G401 (cell line): Measurements from ENCODE around the gene CCNT1. TPM values are rescaled to one million over a fixed set of nuclear protein-coding genes. Genes with fewer than 3 reads are reported as not detected.
"Not testable (repeated sequence)": the region's sequence is repeated elsewhere in the genome, so short reads cannot be mapped to it uniquely, and the experiment has no call there.

Source experiments
- DNase-seq: peaks from one replicate; pipeline ENCODE4 v3.0.0-alpha.2; 2015; ENCODE audit warnings: low spot score
- in situ Hi-C: cut with HindIII; loops from 2 replicates; pipeline ENCODE4 v1.10.0; 2016; ENCODE audit warnings: low sequenced_read_pairs, mixed read lengths
- total RNA-seq: library from RNA; depleted of rRNA; stranded (reverse); fragments of >200 nt; shearing (Covaris generic); gene quantifications from 2 replicates; pipeline ENCODE4 v1.2.3, GENCODE V29; 2014; rRNA removed

CCNT1 gene
- total RNA-seq, 1 experiment from 2014 or later: 29.7 TPM

DNA sequence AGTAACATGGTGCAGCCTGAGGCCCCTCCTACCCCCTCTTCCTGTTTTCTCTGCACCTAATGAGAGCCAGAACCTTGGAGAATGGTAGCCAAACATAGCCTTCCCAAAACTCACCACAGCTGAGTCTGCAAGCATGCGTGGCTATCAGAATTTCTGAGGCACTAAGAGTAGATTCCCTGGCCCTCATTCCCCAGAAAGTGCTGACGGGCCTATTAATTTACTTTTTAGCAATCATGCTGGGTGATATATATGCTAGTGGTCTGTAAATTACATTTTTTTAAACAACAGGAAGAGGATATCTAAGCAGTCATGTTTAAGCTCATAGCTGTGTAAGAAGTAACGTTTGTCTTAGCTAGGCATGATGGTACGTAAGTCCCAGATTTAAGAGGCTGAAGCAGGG is 64.8 kb downstream of the CCNT1 start:
- in situ Hi-C loops: no loop called here
- DNase-seq: no peak

DNA sequence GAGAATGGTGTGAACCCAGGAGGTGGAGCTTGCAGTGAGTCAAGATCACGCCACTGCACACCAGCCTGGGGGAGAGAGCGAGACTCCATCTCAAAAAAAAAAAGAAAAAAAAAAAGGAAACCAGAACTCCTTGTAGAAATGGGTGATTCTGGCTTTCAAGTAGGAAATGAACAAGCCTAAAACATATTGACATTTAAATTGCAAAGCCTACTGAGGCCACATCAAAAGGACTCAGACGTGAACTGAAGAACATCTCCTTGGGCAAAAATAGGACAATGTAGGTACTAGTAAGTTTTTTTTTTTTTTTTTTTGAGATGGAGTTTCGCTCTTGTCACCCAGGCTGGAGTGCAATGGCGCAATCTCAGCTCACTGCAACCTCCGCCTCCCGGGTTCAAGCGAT is 71.2 kb downstream of the CCNT1 start:
- in situ Hi-C loops, DNase-seq: not testable (repeated sequence)

DNA sequence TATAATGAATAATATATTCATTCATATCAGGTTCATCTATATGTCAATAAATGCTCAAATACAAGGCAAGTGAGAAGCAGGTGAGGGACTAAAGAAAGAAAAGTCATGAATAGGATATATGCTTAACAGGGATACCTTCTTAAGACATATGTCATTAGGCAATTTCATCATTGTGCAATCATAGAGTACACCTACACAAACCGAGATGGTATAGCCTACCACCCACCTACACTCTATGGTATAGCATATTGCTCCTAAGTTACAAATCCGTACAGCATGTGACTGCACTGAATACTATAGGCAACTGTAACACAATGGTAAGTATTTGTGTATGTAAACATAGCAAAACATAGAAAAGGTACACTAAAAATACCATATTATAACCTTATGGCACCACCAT is 73.5 kb downstream of the CCNT1 start:
- no peak for DNase-seq
- in situ Hi-C loops: no loop called here

DNA sequence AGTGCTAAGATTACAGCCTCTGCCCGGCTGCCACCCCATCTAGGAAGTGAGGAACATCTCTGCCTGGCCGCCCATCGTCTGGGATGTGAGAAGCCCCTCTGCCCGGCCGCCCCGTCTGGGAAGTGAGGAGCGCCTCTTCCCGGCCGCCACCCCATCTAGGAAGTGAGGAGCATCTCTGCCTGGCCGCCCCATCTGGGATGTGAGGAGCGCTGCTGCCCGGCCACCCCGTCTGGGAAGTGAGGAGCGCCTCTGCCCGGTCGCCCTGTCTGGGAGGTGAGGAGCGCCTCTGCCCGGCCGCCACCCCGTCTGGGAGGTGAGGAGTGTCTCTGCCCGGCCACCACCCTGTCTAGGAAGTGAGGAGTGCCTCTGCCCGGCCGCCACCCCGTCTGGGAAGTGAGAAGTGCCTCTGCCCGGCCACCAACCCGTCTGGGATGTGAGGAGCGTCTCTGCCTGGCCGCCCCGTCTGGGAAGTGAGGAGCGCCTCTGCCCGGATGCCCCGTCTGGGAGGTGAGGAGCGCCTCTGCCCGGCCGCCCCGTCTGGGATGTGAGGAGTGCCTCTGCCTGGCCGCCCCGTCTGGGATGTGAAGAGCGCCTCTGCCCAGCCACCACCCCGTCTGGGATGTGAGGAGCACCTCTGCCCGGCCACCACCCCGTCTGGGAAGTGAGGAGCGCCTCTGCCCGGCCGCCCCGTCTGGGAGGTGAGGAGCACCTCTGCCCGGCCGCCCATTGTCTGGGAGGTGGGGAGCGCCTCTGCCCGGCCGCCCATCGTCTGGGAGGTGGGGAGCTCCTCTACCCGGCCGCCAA is 74.6 kb downstream of the CCNT1 start:
- in situ Hi-C loops: not testable (repeated sequence)

DNA sequence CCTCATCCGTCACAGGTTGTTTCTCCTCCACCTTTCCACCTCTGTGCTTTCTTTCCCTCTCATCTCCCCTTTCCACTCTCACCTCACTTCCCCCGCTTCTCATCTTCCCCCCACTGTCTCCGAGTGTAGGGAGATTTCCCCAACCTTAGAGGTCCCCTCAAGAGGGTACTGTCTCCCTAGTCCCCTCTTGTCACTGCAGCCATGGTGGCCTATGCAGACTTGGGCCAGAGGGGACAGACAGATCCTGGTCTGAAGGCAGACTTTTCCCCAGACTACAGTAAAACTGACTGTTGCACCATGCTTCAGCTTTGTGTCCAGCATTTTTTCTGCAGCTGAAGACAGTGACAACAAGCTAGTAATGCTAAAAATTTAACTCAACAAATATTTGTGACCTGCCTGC is 75.7 kb downstream of the CCNT1 start:
- no peak for DNase-seq
- in situ Hi-C loops: no loop called here

More for the DNA sequence above, 74.6 kb downstream of the CCNT1 start:
- DNase-seq: not testable (repeated sequence)

DNA sequence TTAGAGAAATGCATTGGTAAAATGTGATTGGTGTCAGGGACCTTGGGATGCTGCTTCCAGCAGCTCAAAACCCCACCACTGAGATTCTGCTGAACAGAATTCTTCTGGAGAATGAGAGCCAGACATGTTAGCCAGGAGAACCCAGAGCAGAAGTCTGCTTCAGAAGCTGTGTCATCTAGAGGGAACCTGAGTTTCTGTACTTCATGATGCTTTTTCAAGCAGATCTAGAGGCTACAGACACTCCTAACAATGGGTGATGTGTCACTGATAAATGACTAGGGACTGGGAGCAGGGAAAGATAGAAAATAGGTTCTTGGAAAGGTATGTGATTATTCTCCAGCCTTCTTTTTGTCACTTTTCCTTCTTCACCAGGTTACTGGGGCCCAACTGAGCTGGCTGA is 76.1 kb downstream of the CCNT1 start:
- in situ Hi-C loops: no loop called here

More for the DNA sequence above, 76.1 kb downstream of the CCNT1 start:
- DNase-seq: no peak

Other genes with a start within 250 kb of the CCNT1 start
- gene ANP32D, start 244.1 kb downstream of the CCNT1 start, total RNA-seq: not detected in 2 replicates
- gene C12orf54, start 234.2 kb downstream of the CCNT1 start, total RNA-seq: not detected in 2 replicates
- gene OR8S1, start 191.1 kb downstream of the CCNT1 start, total RNA-seq: not detected in 2 replicates
- not detected in 2 replicates for gene LALBA, start 146.7 kb downstream of the CCNT1 start, total RNA-seq
- gene KANSL2, start 34.5 kb downstream of the CCNT1 start, total RNA-seq: 86.2 and 122 TPM in 2 replicates
- 23.1 and 29.8 TPM in 2 replicates for gene ADCY6, start 72.4 kb upstream of the CCNT1 start, total RNA-seq
- 2.9 and 17.2 TPM in 2 replicates for gene CACNB3, start 101.8 kb upstream of the CCNT1 start, total RNA-seq
- 73.4 and 87.1 TPM in 2 replicates for gene DDX23, start 135.5 kb upstream of the CCNT1 start, total RNA-seq
- 0.88 and 1.9 TPM in 2 replicates for gene RND1, start 149.2 kb upstream of the CCNT1 start, total RNA-seq
- 2.0 and 2.8 TPM in 2 replicates for gene FKBP11, start 208.8 kb upstream of the CCNT1 start, total RNA-seq
- 118 and 141 TPM in 2 replicates for gene ARF3, start 240.8 kb upstream of the CCNT1 start, total RNA-seq